ENCODE results near the gene CCDC73. TPM values are rescaled to one million over a fixed set of nuclear protein-coding genes. Genes with fewer than 3 reads are reported as not detected.

Gene CCDC73
- polyA plus RNA-seq, 1 donor (not counting 4 experiments of a cell fraction or from before 2014, with no cell fraction given): not detected

GRCh38 chr11:32838505-32839274 lies 44.2 kb upstream of the CCDC73 start:
- Histone ChIP-seq H3K79me2 (ENCODE audit: control insufficient read depth, insufficient read depth, low read length) (no peaks in the 10 kb centered on the region), H3K4me3 (ENCODE audit: control insufficient read depth in 2 of 3, extremely low read depth in 1 of 3, insufficient read depth in 2 of 3, low read depth in 1 of 3, low read length in 3 of 3) (peak overlapping the region in 1 of 3 experiments; percentile 3), H3K9me1 (ENCODE audit: control insufficient read depth, extremely low read depth, insufficient read depth, low read length) (no peaks in the 10 kb centered on the region), H3K4me2 (ENCODE audit: control insufficient read depth, extremely low read depth, insufficient read depth, low read depth, low read length) (peak overlapping the region; percentile 71), H3K27ac (ENCODE audit: control insufficient read depth, insufficient read depth, low read length) (peak overlapping the region; percentile 50), H3K36me3 (ENCODE audit: control insufficient read depth in 2 of 2, extremely low read depth in 1 of 2, insufficient read depth in 2 of 2, low read length in 2 of 2) (peaks cover 0 to 6% of the 10 kb centered on the region in 2 experiments), H3K4me1 (ENCODE audit: control insufficient read depth, extremely low read depth, insufficient read depth, low read length) (peaks cover 8% of the 10 kb centered on the region), H3K9me3 (ENCODE audit: control insufficient read depth, low read depth, low read length) (no peaks in the 10 kb centered on the region), H3K27me3 (ENCODE audit: control insufficient read depth, extremely low read depth, insufficient read depth, low read length) (no peaks in the 10 kb centered on the region), H3K9ac (ENCODE audit: control insufficient read depth, extremely low read depth, insufficient read depth, low read length) (no peak overlapping the region), H2AFZ (ENCODE audit: control insufficient read depth, low read length) (no peak overlapping the region), H4K20me1 (ENCODE audit: control insufficient read depth, extremely low read depth, insufficient read depth, low read length) (no peaks in the 10 kb centered on the region)
- dilution Hi-C loops (cut with MboI; ENCODE audit: extremely low pct_ligation_motif_present, low sequenced_read_pairs): no loop called here
- no peak for DNase-seq (ENCODE audit: low read depth, low spot score)
- peak; percentile 51 for FAIRE-seq
- TF ChIP-seq CTCF (optimal IDR thresholded peaks at IDR 0.05 in 1 of 3, IDR thresholded peaks at IDR 0.05 in 1 of 3, conservative IDR thresholded peaks at IDR 0.05 in 1 of 3; ENCODE audit: extremely low read depth in 1 of 3, insufficient read depth in 2 of 3, low read length in 3 of 3): no peak
- TF ChIP-seq EZH2 (IDR thresholded peaks at IDR 0.05; ENCODE audit: low read length): no peak

- Histone ChIP-seq H3K4me1 (ENCODE audit: control insufficient read depth, extremely low read depth, insufficient read depth, low read length) (peaks cover 8% of the 10 kb centered on the region), H3K9me3 (ENCODE audit: control insufficient read depth, low read depth, low read length) (no peaks in the 10 kb centered on the region), H3K4me2 (ENCODE audit: control insufficient read depth, extremely low read depth, insufficient read depth, low read depth, low read length) (no peak overlapping the region), H3K9me1 (ENCODE audit: control insufficient read depth, extremely low read depth, insufficient read depth, low read length) (no peaks in the 10 kb centered on the region), H3K27ac (ENCODE audit: control insufficient read depth, insufficient read depth, low read length) (no peak overlapping the region), H4K20me1 (ENCODE audit: control insufficient read depth, extremely low read depth, insufficient read depth, low read length) (no peaks in the 10 kb centered on the region), H3K27me3 (ENCODE audit: control insufficient read depth, extremely low read depth, insufficient read depth, low read length) (no peaks in the 10 kb centered on the region), H3K36me3 (ENCODE audit: control insufficient read depth in 2 of 2, extremely low read depth in 1 of 2, insufficient read depth in 2 of 2, low read length in 2 of 2) (peaks cover 0 to 6% of the 10 kb centered on the region in 2 experiments), H3K9ac (ENCODE audit: control insufficient read depth, extremely low read depth, insufficient read depth, low read length) (no peak overlapping the region), H3K4me3 (ENCODE audit: control insufficient read depth in 2 of 3, extremely low read depth in 1 of 3, insufficient read depth in 2 of 3, low read depth in 1 of 3, low read length in 3 of 3) (no peak overlapping the region), H3K79me2 (ENCODE audit: control insufficient read depth, insufficient read depth, low read length) (no peaks in the 10 kb centered on the region), H2AFZ (ENCODE audit: control insufficient read depth, low read length) (no peak overlapping the region)
- no peak for TF ChIP-seq EZH2 (IDR thresholded peaks at IDR 0.05; ENCODE audit: low read length)
- TF ChIP-seq CTCF (optimal IDR thresholded peaks at IDR 0.05 in 1 of 3, IDR thresholded peaks at IDR 0.05 in 1 of 3, conservative IDR thresholded peaks at IDR 0.05 in 1 of 3; ENCODE audit: extremely low read depth in 1 of 3, insufficient read depth in 2 of 3, low read length in 3 of 3): no peak
- dilution Hi-C loops (cut with MboI; ENCODE audit: extremely low pct_ligation_motif_present, low sequenced_read_pairs): no loop called here
- no peak for DNase-seq (ENCODE audit: low read depth, low spot score)
- FAIRE-seq: no peak
Measured at GRCh38 chr11:32836946-32837345, 42.5 kb upstream of the CCDC73 start.
